ENCODE results near the gene ZNF823. TPM values are rescaled to one million over a fixed set of nuclear protein-coding genes. Genes with fewer than 3 reads are reported as not detected.

ZNF823 gene
- total and polyA plus RNA-seq, 2 of the 13 experiments (the other 11 are each of a cell fraction or from before 2014, with no cell fraction given) = 5.7 to 11.7 TPM

GRCh38 chr19:11766597-11767591 is 28.1 kb upstream of the ZNF823 start, which contains the start of gene ZNF441 (continued):
- no peak for TF ChIP-seq RNF219 (CRISPR knock-in tag; IDR thresholded peaks at IDR 0.05)
- TF ChIP-seq ZNF138 (CRISPR knock-in tag; IDR thresholded peaks at IDR 0.05; ENCODE audit: low read depth) = peak; percentile 43; the same call in 1 of the 2 replicates
- peak; percentile 82; the same call in 1 of the 2 replicates for TF ChIP-seq ZNF292 (CRISPR knock-in tag; IDR thresholded peaks at IDR 0.05; ENCODE audit: borderline replicate concordance, low read depth)
- TF ChIP-seq ARID3A (IDR thresholded peaks at IDR 0.05; ENCODE audit: low read depth, low read length) = no peak; the same call in 1 of the 2 replicates
- TF ChIP-seq ZNF7 (CRISPR knock-in tag; IDR thresholded peaks at IDR 0.05) = no peak
- TF ChIP-seq TOE1 (CRISPR knock-in tag; IDR thresholded peaks at IDR 0.05) = no peak
- 0 out of 2 replicates have a peak, but pooled peaks have one; percentile 25 for TF ChIP-seq ZNF639 (CRISPR knock-in tag; conservative IDR thresholded peaks at IDR 0.05)
- peak; percentile 89; the same call in 1 of the 2 replicates for TF ChIP-seq TGIF2 (CRISPR knock-in tag; IDR thresholded peaks at IDR 0.05)
- TF ChIP-seq SETDB1 (CRISPR knock-in tag; IDR thresholded peaks at IDR 0.05; ENCODE audit: borderline replicate concordance) = no peak
- no peak for TF ChIP-seq PRPF4 (IDR thresholded peaks at IDR 0.05; ENCODE audit: low read depth, low read length, poor library complexity, severe bottlenecking)
- no peak for TF ChIP-seq ZNF407 (CRISPR knock-in tag; IDR thresholded peaks at IDR 0.05; ENCODE audit: not compliant biosample characterization)
- no peak for TF ChIP-seq SMAD9 (CRISPR knock-in tag; IDR thresholded peaks at IDR 0.05)
- TF ChIP-seq CBX2 (IDR thresholded peaks at IDR 0.05; ENCODE audit: low read depth, low read length) = no peak
- TF ChIP-seq CBX2 (CRISPR knock-in tag; IDR thresholded peaks at IDR 0.05; ENCODE audit: low read depth) = no peak
